Ovary (tissue), 3 donors: ENCODE measurements around the gene IFI16.

Experiments
- CTCF ChIP-seq, 3 donors: fragments of 450-650 bp in 2 of 3; fragments of 200-600 bp in 1 of 3; IDR thresholded peaks; one replicate each; pipeline versions ENCODE4 v1.5.1 to v1.8.0; 2016 to 2022; ENCODE audit warnings: antibody characterized with exemption in 3 of 3, mild to moderate bottlenecking in 1 of 3
- POLR2A ChIP-seq: fragments of 450-650 bp; IDR thresholded peaks from one replicate; pipeline ENCODE4 v1.6.1; 2017; ENCODE audit warnings: antibody characterized with exemption, mild to moderate bottlenecking, moderate library complexity
- donor health status: DM: no; HTN: no; CAD: no.

GRCh38 chr1:159025043-159025442 lies 15.3 kb downstream of the IFI16 start:
- TF ChIP-seq CTCF (IDR thresholded peaks at IDR 0.05) (no peak), POLR2A (no peak)
